NCI-H2196 (cell line): ENCODE results near the gene PTPN9.

ENCODE experiments used
- DNase-seq: peaks from one replicate; lab custom pipeline; 2025; ENCODE audit not compliant: unreplicated experiment; lab: John Stamatoyannopoulos, UW

The PTPN9 gene

GRCh38 chr15:75425966-75426500, 153.1 kb downstream of the PTPN9 start:
- DNase-seq, result no peak

GRCh38 chr15:75422554-75422953, 156.6 kb downstream of the PTPN9 start:
- no peak for DNase-seq

- DNase-seq, result no peak
Measured at GRCh38 chr15:75420698-75421097, 158.4 kb downstream of the PTPN9 start.

GRCh38 chr15:75416584-75416983, 162.5 kb downstream of the PTPN9 start:
- DNase-seq, result no peak
